SH-SY5Y (cell line): ENCODE results near the gene FAXDC2.

Source experiments
- GATA2 ChIP-seq: IDR thresholded peaks from 2 replicates; pipeline ENCODE4 v1.6.1; 2011; ENCODE audit warnings: mild to moderate bottlenecking, low read depth, low read length
- GATA3 ChIP-seq: IDR thresholded peaks from 2 replicates; pipeline ENCODE4 v1.6.1; 2011; ENCODE audit warnings: low read depth, mild to moderate bottlenecking, low read length, moderate library complexity

DNA sequence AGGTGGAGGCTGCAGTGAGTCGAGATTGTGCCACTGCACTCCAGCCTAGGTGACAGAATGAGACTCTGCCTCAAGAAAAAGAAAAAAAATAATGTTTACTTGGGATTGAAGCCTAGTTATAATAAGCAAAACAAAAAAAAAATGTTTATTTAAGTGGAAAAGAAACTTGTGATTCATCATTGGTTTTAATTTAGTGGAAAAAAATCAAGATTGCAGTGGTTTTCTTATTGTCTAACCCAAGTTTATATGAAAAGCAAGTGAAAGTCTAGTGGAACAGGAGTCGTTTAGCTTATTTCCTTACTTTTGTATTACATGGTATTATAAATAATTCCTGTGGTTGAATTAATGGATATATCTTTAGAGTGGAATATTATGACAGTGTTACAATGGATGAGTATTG lies 16.4 kb upstream of the FAXDC2 start:
- no peak for TF ChIP-seq GATA2
- no peak for TF ChIP-seq GATA3
